Cardiac fibroblast (primary cell): Measurements from ENCODE around the gene DPEP1.

Source experiments
- DNase-seq, 2 donors: peaks; one replicate each; pipeline versions ENCODE4 v3.0.0 to v3.0.0-alpha.2; 2010; ENCODE audit warnings: low read depth in 2 of 2
- H3K4me3 ChIP-seq, 2 donors: replicated peaks in 1 of 2; 1 replicate in 1 of 2; 2 replicates in 1 of 2; pipeline ENCODE4 v1.5.1; 2011; ENCODE audit warnings: low read depth in 2 of 2, low read length in 2 of 2, mild to moderate bottlenecking in 2 of 2, moderate library complexity in 1 of 2
- CTCF ChIP-seq: IDR thresholded peaks from one replicate; pipeline ENCODE4 v1.5.1; 2011; ENCODE audit warnings: low read depth, mild to moderate bottlenecking, low read length, inconsistent platforms

The DPEP1 gene

DNA sequence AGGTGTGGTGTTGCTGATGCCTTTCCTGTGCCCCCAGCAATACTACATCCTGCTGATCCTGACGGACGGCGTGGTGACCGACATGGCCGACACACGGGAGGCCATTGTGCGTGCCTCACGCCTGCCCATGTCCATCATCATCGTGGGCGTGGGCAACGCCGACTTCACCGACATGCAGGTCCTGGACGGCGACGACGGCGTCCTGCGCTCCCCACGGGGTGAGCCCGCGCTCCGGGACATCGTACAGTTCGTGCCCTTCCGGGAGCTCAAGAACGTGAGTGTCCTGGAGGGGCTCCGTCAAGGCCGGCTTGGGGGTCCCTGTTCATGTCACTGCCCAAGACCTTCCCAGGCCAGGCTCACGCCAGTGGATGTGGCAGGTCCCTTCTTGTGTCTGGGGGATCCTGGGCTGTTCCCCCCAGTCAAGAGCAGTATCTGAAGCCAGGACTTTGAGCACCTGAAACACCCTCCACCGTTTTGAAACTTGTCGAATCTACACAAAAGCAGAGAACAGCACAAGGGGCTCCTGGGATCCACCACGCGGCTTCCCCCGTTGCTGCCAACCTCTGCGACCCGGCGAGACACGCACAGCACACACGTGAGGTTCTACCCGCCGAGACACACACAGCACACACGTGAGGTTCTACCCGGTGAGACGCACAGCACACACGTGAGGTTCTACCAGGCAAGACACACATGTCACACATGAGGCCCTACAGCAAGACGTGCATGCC is 17.9 kb upstream of the DPEP1 start:
- DNase-seq, result no peak
- no peak overlapping the region for H3K4me3 ChIP-seq
- no peak for TF ChIP-seq CTCF

DNA sequence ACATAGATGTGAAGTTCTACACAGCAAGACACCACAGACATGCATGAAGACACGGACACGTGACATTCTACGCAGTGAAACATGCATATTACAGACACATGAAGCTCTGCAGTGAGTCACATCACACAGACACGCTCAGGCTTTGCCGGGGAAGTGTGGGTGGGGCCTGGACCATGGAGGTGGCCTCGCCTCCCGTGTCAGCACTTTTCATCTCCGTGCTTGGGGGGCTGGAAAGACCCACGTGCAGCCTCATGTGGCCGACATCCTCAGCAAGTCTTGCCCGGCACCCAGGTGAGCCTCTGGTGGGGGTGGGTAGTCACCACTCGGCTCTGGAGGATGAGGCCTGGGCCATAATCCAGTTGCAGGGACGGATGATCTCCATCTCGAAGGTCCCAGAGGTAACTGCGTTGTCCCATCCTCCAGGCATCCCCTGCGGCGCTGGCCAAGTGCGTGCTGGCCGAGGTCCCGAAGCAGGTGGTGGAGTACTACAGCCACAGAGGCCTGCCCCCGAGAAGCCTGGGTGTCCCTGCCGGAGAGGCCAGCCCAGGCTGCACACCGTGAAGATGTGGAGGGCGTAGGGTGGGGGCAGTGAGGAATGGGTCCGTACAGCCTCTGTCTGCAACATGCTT is 17.3 kb upstream of the DPEP1 start:
- H3K4me3 ChIP-seq, result no peak overlapping the region
- TF ChIP-seq CTCF, result no peak
- no peak for DNase-seq

GRCh38 chr16:89596957-89597649 is 16.3 kb upstream of the DPEP1 start:
- no peak for DNase-seq
- no peak overlapping the region for H3K4me3 ChIP-seq
- TF ChIP-seq CTCF, result no peak

GRCh38 chr16:89598199-89598598 is 15.2 kb upstream of the DPEP1 start:
- H3K4me3 ChIP-seq, result no peak overlapping the region
- peak in 1 of 2 donors; percentile 46 for DNase-seq
- TF ChIP-seq CTCF, result no peak

GRCh38 chr16:89599451-89599858 is 14.0 kb upstream of the DPEP1 start:
- H3K4me3 ChIP-seq, result no peak overlapping the region
- peak; percentile 42 for TF ChIP-seq CTCF
- DNase-seq, result no peak

- H3K4me3 ChIP-seq, result no peak overlapping the region
- no peak for TF ChIP-seq CTCF
Measured at GRCh38 chr16:89599902-89600301, 13.5 kb upstream of the DPEP1 start.

More at GRCh38 chr16:89599902-89600301, 13.5 kb upstream of the DPEP1 start:
- no peak for DNase-seq
